HG03095 (cell line): ENCODE results near the gene DNM1L.
"Not testable (repeated sequence)": the region's sequence is repeated elsewhere in the genome, so short reads cannot be mapped to it uniquely, and the experiment has no call there.

ENCODE experiments used
- ATAC-seq: cut with Tn5 transposase; IDR thresholded peaks from one replicate; pipeline ENCODE4 v1.9.1; 2021; ENCODE audit warnings: moderate library complexity; ENCODE audit not compliant: unreplicated experiment

Gene DNM1L

GRCh38 chr12:32695787-32696186 lies 16.7 kb downstream of the DNM1L start:
- ATAC-seq = no peak

GRCh38 chr12:32697445-32697844 lies 18.3 kb downstream of the DNM1L start:
- ATAC-seq = no peak

- no peak for ATAC-seq
These were observed 19.2 kb downstream of the DNM1L start for GRCh38 chr12:32698285-32698684.

- not testable (repeated sequence) for ATAC-seq
These were observed 20.3 kb downstream of the DNM1L start for GRCh38 chr12:32699437-32699836.

GRCh38 chr12:32702473-32702872 lies 23.4 kb downstream of the DNM1L start:
- no peak for ATAC-seq

GRCh38 chr12:32702946-32703345 lies 23.8 kb downstream of the DNM1L start:
- ATAC-seq = no peak

GRCh38 chr12:32705783-32706182 lies 26.7 kb downstream of the DNM1L start:
- ATAC-seq = no peak

- no peak for ATAC-seq
These were observed 27.4 kb downstream of the DNM1L start for GRCh38 chr12:32706335-32707024.

- no peak for ATAC-seq
These were observed 29.8 kb downstream of the DNM1L start for GRCh38 chr12:32708926-32709325.

- ATAC-seq = no peak
These were observed 35.7 kb downstream of the DNM1L start for GRCh38 chr12:32714772-32715171.

GRCh38 chr12:32718926-32719325 lies 39.8 kb downstream of the DNM1L start:
- ATAC-seq = no peak

- not testable (repeated sequence) for ATAC-seq
These were observed 46.2 kb downstream of the DNM1L start for GRCh38 chr12:32725308-32725707.

- ATAC-seq = no peak
These were observed 47.2 kb downstream of the DNM1L start for GRCh38 chr12:32726286-32726685.

- ATAC-seq = no peak
These were observed 48.1 kb downstream of the DNM1L start for GRCh38 chr12:32727237-32727636.

GRCh38 chr12:32734952-32735351 lies 55.9 kb downstream of the DNM1L start:
- no peak for ATAC-seq

GRCh38 chr12:32736445-32736844 lies 57.3 kb downstream of the DNM1L start:
- ATAC-seq = no peak

- ATAC-seq = no peak
These were observed 58.6 kb downstream of the DNM1L start for GRCh38 chr12:32737715-32738114.

- no peak for ATAC-seq
These were observed 60.2 kb downstream of the DNM1L start for GRCh38 chr12:32739279-32739678.

- no peak for ATAC-seq
These were observed 63.0 kb downstream of the DNM1L start for GRCh38 chr12:32742133-32742532.

- ATAC-seq = no peak
These were observed 64.2 kb downstream of the DNM1L start for GRCh38 chr12:32743264-32743663.

GRCh38 chr12:32753605-32754004 lies 74.5 kb downstream of the DNM1L start:
- ATAC-seq = no peak

- ATAC-seq = no peak
These were observed 75.0 kb downstream of the DNM1L start for GRCh38 chr12:32754111-32754510.

GRCh38 chr12:32755051-32755653 lies 76.1 kb downstream of the DNM1L start:
- peak; percentile 71 for ATAC-seq
